ENCODE data around the gene DCDC1. TPM values are rescaled to one million over a fixed set of nuclear protein-coding genes. Genes with fewer than 3 reads are reported as not detected.

DCDC1 gene
- total RNA-seq, 6 donors from 2014 or later: 0.11 to 25.2 (median 3.3) TPM

DNA sequence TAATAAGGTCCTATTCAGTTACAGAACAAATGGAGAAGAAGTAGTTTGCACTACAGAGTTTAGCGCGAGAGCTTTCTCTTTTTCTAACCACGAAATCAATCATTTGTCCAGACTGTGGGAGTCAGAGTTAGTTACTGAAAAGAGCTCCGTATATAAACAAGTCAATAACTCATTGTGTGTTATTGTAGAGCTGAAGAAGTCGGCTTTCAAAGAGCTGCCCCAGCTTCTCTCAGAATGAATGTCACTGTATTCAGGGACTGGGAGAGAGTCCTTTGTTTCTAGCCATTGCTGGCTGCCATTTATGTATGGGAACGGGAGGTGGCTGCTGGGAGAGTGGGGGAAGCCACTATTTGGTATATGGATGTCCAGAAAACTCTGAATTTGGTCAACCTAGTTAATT, 227.8 kb downstream of the DCDC1 start:
- TF ChIP-seq POLR2A (IDR thresholded peaks at IDR 0.05) (no peak), EP300 (IDR thresholded peaks at IDR 0.05) (no peak), POLR2AphosphoS5 (IDR thresholded peaks at IDR 0.05) (no peak)
- TF ChIP-seq, protein P1, sequence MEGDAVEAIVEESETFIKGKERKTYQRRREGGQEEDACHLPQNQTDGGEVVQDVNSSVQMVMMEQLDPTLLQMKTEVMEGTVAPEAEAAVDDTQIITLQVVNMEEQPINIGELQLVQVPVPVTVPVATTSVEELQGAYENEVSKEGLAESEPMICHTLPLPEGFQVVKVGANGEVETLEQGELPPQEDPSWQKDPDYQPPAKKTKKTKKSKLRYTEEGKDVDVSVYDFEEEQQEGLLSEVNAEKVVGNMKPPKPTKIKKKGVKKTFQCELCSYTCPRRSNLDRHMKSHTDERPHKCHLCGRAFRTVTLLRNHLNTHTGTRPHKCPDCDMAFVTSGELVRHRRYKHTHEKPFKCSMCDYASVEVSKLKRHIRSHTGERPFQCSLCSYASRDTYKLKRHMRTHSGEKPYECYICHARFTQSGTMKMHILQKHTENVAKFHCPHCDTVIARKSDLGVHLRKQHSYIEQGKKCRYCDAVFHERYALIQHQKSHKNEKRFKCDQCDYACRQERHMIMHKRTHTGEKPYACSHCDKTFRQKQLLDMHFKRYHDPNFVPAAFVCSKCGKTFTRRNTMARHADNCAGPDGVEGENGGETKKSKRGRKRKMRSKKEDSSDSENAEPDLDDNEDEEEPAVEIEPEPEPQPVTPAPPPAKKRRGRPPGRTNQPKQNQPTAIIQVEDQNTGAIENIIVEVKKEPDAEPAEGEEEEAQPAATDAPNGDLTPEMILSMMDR (IDR thresholded peaks at IDR 0.05): no peak
- no peaks in the 10 kb centered on the region for H3K27me3 ChIP-seq
- ATAC-seq (ENCODE audit: low FRiP score in 2 of 2) (no peak), DNase-seq (no peak)
- H3K36me3 ChIP-seq: no peaks in the 10 kb centered on the region
- H3K4me3 ChIP-seq: no peak overlapping the region
- no peaks in the 10 kb centered on the region for H3K4me1 ChIP-seq
- 15 to 18% methylated on average over 6 of the region's 6 CpGs for WGBS, 2 donors
- H3K9me3 ChIP-seq: no peaks in the 10 kb centered on the region
- H3K27ac ChIP-seq: no peak overlapping the region

DNA sequence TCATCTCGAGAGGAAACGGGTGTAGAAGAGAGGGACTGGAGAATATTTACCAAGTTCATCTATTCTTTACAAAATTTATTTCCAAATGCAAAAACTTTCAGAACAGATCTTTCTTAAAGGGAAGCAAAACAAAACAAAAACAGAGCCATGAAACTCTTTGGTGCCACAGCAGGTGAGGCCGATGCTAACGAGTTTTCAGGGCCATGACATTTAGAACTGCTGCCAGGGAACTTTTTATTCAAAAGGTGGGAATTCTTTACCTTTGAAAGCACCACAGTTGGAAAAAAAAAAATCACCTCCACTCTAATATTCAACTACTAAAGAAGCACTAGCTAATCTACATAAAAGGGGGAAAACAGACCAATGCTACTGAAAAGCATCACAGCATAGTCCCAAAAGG, 230.1 kb downstream of the DCDC1 start:
- DNase-seq (no peak), ATAC-seq (ENCODE audit: low FRiP score in 2 of 2) (no peak)
- no peaks in the 10 kb centered on the region for H3K9me3 ChIP-seq
- TF ChIP-seq, protein P1 (IDR thresholded peaks at IDR 0.05): no peak
- TF ChIP-seq POLR2AphosphoS5 (IDR thresholded peaks at IDR 0.05) (no peak), EP300 (IDR thresholded peaks at IDR 0.05) (no peak), POLR2A (IDR thresholded peaks at IDR 0.05) (no peak)
- H3K36me3 ChIP-seq: no peaks in the 10 kb centered on the region
- no peaks in the 10 kb centered on the region for H3K4me1 ChIP-seq
- 75 to 77% methylated on average over 4 of the region's 4 CpGs for WGBS, 2 donors
- no peak overlapping the region for H3K27ac ChIP-seq
- H3K27me3 ChIP-seq: no peaks in the 10 kb centered on the region
- no peak overlapping the region for H3K4me3 ChIP-seq

DNA sequence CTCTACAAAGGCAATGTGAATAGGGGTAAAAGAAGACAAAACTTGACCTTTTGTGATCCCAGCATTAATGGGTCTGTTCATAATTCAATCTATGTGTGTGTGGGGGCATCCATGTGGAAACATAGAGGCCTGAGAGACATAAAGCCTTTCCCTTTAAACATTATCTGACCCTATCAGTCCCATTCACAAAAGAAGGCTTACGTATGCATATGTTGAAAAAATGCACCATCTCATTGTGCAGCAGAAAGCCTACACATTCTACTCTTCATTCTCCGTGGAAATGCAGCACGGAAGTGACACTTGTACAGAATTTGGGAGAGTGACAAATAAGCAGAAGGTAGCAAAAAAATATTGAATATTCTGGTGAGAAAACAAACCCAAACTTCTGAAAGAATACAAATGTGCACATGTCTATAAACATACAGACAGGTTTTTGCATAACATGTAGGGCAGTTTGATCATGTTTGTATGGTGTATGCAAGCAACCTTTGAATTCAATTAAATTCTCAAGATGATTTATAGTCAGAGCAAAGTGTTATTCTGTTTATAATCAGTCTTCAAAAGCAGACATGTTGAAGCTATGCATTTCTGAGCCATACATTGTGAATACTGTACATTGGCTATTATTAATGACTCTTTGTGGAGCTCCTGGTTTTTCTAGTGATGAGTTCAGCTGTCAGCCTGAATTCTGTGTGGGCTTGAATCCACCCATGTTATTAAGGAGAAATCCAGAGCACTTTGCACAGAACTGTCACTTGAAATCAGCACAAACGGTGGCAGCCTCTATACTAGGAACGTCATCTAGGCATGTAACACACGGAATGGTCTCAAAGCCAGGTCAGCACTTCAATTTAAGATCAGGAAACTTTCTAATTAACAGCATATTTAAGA, 236.8 kb downstream of the DCDC1 start:
- H3K9me3 ChIP-seq: no peaks in the 10 kb centered on the region
- no peaks in the 10 kb centered on the region for H3K27me3 ChIP-seq
- DNase-seq (no peak), ATAC-seq (ENCODE audit: low FRiP score in 2 of 2) (no peak)
- H3K4me3 ChIP-seq: no peak overlapping the region
- no peaks in the 10 kb centered on the region for H3K4me1 ChIP-seq
- 92 to 93% methylated on average over 6 of the region's 6 CpGs for WGBS, 2 donors
- H3K27ac ChIP-seq: no peak overlapping the region
- H3K36me3 ChIP-seq: no peaks in the 10 kb centered on the region
- TF ChIP-seq EP300 (IDR thresholded peaks at IDR 0.05): no peak
- TF ChIP-seq POLR2AphosphoS5 (IDR thresholded peaks at IDR 0.05): no peak
- TF ChIP-seq, protein P1 (IDR thresholded peaks at IDR 0.05): no peak
- no peak for TF ChIP-seq POLR2A (IDR thresholded peaks at IDR 0.05)

DNA sequence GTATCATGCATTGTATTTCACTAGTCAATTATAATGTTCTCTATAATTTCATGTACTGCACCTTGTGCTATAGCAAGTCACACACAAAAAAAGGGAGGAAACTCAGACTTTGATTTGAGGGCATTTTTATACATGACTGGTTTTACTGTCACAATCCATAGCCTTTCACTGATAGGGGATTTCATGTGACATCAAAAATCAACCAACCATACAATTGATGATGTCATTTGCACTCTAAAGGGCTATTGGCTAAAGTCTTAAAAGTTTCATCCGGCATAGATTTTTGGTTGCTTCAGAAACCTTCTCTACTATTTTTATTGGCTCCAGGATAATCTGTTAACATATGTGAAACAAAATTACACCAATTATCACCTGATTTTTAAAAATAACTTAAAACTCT, 237.8 kb downstream of the DCDC1 start:
- Histone ChIP-seq H3K4me3 (no peak overlapping the region), H3K9me3 (no peaks in the 10 kb centered on the region), H3K4me1 (no peaks in the 10 kb centered on the region), H3K27ac (no peak overlapping the region), H3K27me3 (no peaks in the 10 kb centered on the region), H3K36me3 (no peaks in the 10 kb centered on the region)
- 0 to 93% methylated on average over 1 of the region's 1 CpG for WGBS, 2 donors
- DNase-seq: no peak
- no peak for TF ChIP-seq EP300 (IDR thresholded peaks at IDR 0.05)
- TF ChIP-seq POLR2A (IDR thresholded peaks at IDR 0.05): no peak
- TF ChIP-seq POLR2AphosphoS5 (IDR thresholded peaks at IDR 0.05): no peak
- TF ChIP-seq, protein P1 (IDR thresholded peaks at IDR 0.05): no peak
- ATAC-seq (ENCODE audit: low FRiP score in 2 of 2): no peak

DNA sequence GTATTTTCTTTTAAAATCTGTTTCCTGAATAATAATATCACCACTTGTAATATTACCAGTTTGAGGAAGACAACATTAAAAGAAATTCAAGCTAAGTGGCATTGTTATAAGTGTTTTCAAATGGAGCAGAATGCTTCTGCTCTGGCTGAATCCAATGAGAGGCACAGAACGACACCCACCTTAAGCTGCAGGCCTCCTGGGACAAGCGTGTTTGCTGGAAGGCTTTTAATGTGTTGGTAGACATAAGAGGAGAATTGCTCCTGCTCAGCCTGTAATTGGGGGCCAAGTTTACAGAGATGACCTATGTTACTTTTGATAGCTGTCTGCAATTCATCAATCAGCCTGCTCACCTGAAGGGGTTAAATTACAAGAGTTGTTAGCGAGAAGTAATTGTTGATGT, 242.2 kb downstream of the DCDC1 start:
- TF ChIP-seq POLR2A (IDR thresholded peaks at IDR 0.05) (no peak), EP300 (IDR thresholded peaks at IDR 0.05) (no peak), POLR2AphosphoS5 (IDR thresholded peaks at IDR 0.05) (no peak)
- TF ChIP-seq, protein P1 (IDR thresholded peaks at IDR 0.05): no peak
- peaks cover 0 to 6% (median 0%) of the 10 kb centered on the region in 4 donors for H3K9me3 ChIP-seq
- ATAC-seq (ENCODE audit: low FRiP score in 2 of 2) (no peak), DNase-seq (no peak)
- no peaks in the 10 kb centered on the region for H3K4me1 ChIP-seq
- 67 to 70% methylated on average over 3 of the region's 3 CpGs for WGBS, 2 donors
- H3K4me3 ChIP-seq: no peak overlapping the region
- H3K27me3 ChIP-seq: no peaks in the 10 kb centered on the region
- no peaks in the 10 kb centered on the region for H3K36me3 ChIP-seq
- H3K27ac ChIP-seq: no peak overlapping the region
